ENCODE results near the gene NKAIN2.
"Not testable (repeated sequence)": the region's sequence is repeated elsewhere in the genome, so short reads cannot be mapped to it uniquely, and the experiment has no call there.

NKAIN2 gene

DNA sequence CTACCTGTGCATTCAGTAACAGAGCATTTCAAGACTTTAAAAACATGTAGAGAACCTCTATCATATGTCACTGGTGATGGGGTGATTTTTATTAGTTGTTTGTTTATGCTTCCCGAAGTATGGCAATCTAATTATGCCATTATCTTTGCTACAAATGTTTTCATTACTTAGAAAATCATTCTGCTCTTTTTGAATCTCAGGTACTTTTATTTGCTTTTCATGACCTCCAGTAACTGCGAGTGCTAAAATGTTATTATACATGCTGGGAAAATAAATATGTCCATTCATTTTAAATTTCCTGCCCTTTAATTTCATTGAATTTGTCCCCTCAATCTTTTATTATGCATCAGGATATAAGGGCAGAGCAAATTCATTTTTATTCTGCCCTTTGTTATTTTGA lies 515.7 kb downstream of the NKAIN2 start:
- no peak for DNase-seq (ENCODE audit: low read depth in 2 of 2)

DNA sequence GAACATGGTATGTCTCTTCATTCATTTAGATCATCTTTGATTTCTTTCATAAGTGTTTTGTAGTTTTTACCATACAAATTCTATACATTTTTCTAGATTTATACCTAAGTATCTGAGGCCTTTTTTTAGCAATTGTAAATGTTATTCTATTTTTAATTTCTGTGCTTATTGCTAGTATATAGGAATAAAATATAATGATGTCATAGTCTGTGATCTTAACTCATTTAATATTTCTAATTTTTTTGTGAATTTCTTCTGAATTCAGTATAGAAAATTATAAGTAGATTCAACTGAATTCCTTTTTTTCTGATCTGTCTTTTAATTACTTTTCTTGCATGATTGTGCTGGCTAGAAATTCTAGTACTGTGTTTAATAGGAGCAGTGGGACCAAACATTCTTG lies 520.6 kb downstream of the NKAIN2 start:
- no peak for DNase-seq (ENCODE audit: low read depth in 2 of 2)

DNA sequence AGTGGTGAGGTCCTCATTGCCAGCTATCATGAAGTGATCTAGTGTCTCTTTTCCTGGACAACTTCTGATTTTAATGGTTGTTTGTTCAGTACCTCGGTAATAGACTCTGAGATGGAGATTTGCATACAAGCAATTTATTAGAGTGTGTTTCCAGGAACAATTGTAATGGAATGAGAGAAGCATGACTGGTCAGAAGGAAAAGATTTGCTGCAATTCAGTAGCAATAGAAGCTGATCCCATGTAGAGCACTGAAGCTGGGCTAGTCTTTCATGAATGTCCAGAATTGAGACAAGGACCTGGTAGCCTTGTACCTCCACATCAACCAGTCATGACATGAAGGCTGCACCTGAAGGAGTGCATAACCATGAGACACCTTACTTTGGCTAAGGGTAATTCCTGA lies 526.5 kb downstream of the NKAIN2 start:
- DNase-seq (ENCODE audit: low read depth in 2 of 2), result no peak

DNA sequence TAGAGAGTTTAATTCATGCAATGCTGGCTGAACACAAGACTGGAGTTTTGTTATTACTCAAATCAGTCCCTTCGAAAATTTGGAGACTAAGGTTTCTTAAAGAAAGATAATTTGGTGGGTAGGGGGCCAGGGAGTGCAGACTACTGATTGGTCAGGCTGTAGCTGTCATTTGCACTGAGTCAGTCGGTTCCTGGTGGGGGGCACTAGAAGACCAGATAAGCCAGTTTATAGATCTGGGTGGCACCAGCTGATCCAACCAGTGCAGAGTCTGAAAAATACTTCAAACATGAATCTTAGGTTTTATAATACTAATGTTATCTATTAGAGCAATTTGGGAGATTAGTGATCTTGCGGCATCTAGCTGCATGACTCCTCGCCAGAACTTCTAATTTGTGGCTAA lies 530.7 kb downstream of the NKAIN2 start:
- DNase-seq (ENCODE audit: low read depth in 2 of 2), result no peak

DNA sequence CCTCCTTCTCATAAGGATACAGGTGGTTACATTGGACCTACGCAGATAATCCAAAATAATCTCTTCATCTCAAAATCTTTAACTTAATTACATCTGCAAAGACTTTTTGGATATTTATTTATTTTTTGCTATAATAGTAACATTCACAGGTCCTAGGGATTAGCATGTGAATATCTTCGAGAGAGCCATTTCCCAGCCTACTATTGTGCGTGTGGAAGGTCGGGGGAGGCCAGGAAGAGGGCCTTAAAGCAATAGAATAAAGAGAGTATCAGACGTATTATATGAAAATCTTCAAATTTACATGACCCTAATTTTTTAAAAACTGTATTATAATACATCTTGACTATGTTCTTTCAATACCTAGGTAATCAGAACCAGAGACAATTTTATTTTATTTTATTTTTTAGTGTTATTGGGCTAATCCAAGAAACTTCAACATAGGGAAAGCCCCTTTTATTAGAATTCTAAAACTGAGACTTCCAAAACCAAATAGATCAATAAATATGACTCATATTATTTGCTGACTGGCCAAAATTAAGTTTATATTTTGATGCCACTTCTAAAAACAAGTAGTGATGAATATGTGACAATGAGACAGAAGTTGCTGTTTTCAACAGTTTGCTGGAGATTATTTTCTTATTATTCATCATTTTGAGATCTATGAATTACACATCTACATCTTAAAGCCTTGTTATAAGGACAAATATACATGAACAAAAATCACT lies 536.1 kb downstream of the NKAIN2 start:
- DNase-seq (ENCODE audit: low read depth in 2 of 2), result no peak

DNA sequence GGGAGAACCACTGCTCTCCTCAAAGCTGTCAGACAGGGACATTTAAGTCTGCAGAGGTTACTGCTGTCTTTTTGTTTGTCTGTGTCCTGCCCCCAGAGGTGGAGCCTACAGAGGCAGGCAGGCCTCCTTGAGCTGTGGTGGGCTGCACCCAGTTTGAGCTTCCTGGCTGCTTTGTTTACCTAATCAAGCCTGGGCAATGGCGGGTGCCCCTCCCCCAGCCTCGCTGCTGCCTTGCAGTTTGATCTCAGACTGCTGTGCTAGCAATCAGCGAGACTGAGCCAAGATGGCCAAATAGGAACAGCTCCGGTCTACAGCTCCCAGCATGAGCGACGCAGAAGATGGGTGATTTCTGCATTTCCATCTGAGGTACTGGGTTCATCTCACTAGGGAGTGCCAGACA lies 544.7 kb downstream of the NKAIN2 start:
- not testable (repeated sequence) for DNase-seq (ENCODE audit: low read depth in 2 of 2)

DNA sequence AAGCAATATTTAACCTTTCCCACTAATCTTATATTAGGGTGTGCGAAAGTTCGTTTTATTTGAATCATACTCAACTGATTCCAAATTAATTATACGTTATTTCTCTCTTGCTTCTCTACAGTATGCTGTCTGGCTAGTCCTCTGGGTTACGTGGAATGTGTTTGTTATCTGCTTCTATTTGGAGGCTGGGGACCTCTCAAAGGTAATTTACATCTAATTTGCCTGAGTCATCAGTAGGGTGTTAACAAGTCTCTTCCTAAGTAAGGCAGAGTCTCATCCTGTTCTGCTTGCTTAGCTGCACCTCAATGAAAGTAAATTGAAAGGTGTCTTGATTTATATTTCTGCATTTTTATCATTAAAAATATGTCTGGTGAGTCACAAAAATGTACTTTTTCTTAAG lies 551.5 kb downstream of the NKAIN2 start:
- DNase-seq (ENCODE audit: low read depth in 2 of 2), result no peak

DNA sequence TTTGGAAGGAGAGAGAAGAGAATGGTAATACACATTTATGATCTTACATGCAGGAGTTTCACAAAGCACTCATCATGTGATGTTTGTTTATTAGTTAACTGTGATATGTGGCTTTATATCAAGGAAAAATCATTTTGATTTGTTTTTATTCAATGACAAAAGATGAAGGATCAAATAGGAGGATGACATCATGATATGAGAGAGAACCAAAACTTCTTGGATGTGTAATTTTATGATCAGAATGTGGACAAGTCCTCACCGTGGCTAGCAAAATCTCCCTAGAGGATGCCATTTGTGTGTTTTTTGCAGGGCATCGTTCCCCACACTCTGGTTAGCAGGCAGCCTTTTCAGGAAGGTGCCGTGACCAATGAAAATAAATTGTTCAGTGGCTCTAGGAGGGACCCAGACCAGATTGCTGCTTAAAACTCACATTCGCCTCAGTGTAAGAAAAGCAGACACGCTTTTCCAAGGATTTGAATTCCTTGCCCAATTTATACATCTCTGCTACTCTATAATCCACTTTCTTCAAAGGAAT lies 552.7 kb downstream of the NKAIN2 start:
- DNase-seq (ENCODE audit: low read depth in 2 of 2), result no peak

DNA sequence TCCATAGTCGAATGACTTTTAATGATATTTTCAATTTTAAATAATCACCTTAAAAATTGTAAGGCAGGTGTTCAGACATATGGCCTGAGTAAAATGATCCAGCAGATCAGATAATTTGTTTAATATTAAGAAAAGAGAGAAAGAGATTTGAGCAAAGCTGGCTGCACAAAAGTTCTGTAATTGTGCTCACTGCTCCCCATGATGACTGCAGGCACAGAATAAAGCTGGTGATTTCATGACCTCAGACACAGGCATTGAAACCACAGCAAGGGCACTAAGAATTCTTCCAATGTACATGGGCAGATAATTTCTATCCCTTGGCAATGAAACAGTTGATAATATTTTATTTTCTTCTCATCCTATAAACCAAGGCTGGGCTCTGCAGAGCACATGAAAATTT lies 553.1 kb downstream of the NKAIN2 start:
- DNase-seq (ENCODE audit: low read depth in 2 of 2), result no peak

DNA sequence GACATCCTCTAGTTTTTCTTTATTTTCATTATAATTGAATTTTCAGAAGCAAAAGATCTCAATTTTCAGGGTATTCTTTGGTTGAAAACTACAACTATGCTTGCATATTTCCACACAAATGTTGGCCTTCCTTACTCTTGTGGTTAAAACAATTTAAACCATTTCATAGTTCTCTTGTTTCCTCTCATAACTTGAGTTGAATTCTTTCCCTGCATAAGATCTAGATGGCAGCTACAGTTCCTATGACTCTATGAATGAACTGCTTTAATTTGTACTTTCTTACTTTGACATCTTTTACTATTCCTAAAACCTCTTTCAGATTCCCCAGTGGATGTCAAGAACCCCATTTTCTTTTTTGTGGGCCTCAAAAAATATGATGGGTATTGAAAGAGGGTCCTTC lies 564.5 kb downstream of the NKAIN2 start:
- no peak for DNase-seq (ENCODE audit: low read depth in 2 of 2)

DNA sequence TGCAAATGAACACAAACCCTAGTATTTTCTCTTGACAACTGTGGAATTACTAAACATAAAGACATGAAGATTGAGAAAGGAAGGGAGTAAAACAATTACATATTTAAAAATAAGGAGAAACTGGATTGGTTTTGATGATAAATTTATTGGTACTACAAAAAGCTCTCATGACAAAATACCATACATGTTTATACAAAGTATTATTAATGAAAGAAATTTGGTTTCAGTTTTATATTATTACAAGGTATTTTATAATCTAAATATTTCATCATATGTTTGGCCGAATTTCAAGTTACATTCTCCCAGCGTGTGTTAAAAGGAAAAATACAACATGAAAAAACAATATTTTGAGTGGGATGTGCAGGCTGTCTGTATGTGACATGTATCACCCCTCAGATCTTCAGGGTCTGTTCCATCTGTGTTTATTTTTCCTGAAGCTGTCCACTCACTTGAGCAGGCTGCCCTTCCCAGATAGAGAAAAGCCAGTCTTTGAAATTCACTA lies 568.4 kb downstream of the NKAIN2 start:
- DNase-seq (ENCODE audit: low read depth in 2 of 2), result no peak

DNA sequence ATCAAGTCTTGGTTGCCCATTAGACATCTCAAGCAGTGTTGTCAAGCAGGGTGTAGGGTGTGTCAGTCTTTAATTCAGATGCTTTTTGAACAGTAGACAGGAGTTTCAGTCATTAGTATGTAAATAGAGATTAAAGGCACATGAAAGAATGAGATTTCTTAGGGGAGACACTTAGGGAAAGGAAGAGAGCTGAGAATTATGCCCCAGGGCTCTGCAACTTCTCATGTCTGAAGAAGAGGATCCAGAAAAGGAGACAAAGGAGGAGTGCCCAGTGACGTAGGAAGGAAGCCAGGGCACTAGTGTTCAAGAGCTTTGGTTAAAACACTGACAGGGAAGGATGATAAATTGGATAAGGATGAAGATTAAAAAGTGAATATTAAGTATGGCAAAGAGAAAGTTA lies 569.7 kb downstream of the NKAIN2 start:
- no peak for DNase-seq (ENCODE audit: low read depth in 2 of 2)

DNA sequence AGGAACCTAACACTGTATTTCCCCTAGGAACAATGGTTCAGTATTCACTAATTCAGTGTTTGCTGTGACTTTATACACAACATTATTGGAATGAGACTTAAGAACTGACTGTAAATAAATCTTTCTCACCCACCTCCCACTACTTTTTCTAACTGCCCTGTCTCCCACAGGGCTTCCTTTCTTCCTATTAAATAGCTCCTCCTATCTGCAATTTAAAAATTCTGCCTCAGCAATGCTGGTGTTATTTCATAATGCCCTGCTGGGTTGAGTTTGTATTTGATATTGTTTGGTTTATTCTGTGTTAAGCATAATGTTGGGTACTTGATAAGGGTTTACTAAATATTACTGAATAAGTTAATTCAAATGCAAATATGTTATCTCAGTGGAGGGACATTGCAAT lies 585.5 kb downstream of the NKAIN2 start:
- no peak for DNase-seq (ENCODE audit: low read depth in 2 of 2)

DNA sequence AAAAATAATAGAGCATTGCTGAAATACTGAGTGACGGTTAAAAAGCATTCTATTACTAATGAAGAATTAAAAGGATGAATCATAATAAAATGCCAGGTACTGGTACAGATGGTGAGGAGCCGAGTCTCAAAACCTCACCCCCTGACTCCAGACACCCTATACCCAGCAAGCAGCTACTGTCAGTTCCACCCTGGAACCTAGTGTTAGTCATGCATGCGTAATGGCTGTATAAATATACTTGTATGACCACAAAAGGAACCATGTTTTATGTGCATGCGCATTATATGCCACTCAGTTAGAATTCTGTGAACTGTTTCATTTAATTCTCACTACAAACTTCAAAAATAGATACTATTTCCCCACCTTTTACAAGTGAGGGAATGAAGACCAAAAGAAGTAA lies 589.9 kb downstream of the NKAIN2 start:
- DNase-seq (ENCODE audit: low read depth in 2 of 2), result no peak

DNA sequence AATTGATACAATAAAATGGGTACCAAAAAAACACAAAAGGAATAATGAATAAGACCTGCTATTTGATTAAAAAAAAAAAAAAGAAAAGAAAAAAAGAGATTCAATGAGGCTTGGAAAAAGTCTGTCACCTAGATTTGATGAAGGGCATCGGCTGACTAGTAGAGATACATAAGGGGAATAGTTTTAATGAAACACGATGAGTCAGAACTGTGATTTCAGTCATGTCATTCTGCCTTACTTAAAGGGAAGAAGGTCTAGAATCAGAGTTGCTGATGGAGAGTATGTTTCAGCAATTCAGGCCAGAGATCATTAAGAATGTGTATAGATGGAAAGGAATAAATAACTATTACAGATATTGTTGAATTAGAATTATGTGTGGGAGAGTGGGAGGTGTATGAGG lies 592.7 kb downstream of the NKAIN2 start:
- DNase-seq (ENCODE audit: low read depth in 2 of 2), result no peak

DNA sequence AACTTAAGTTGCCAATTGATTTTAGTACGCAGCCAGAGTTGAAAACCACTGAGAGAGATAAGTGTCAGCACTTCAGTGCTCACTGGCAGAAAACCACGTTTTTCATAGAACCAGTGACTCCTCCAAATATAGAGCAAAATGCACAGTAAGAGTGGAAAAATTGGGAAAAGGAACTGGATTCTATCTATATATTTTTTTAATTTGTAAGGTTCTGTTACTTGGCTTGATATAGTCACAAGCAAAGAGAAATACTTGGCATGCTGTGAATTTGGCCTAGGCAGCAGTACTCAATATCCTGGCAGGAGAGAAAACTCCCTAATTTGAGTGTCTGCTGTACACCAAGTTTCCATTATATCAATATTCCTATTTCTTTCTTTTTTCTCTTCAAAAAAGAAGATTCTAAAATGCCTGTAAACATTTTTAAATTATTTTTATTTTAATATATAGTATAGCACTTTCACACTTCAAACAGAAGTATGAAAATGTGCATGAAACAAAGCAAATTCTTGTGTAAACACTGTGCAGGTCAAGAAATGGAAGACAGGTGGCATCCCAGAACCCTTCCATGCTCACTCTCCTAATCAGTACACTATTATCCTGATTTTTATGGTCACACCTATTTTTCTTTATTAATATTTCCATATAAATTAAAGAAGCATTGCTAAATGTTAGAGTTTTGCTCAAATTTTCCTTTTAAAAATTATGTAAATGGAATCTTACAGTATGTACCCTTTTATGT lies 596.8 kb downstream of the NKAIN2 start:
- DNase-seq (ENCODE audit: low read depth in 2 of 2), result no peak

DNA sequence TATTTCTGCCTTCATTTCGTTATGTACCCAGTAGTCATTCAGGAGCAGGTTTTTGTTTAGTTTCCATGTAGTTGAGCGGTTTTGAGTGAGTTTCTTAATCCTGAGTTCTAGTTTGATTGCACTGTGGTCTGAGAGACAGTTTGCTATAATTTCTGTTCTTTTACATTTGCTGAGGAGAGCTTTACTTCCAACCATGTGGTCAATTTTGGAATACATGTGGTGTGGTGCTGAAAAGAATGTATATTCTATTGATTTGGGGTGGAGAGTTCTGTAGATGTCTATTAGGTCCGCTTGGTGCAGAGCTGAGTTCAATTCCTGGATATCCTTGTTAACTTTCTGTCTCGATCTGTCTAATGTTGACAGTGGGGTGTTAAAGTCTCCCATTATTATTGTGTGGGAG lies 606.8 kb downstream of the NKAIN2 start:
- DNase-seq (ENCODE audit: low read depth in 2 of 2), result not testable (repeated sequence)

DNA sequence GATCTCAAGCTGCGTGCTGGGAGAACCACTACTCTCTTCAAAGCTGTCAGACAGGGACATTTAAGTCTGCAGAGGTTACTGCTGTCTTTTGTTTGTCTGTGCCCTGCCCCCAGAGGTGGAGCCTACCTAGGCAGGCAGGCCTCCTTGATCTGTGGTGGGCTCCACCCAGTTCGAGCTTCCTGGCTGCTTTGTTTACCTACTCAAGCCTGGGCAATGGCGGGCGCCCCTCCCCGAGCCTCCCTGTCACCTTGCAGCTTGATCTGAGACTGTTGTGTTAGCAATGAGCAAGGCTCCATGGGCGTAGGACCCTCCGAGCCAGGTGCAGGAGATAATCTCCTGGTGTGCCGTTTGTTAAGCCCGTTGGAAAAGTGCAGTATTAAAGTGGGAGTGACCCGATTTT lies 609.0 kb downstream of the NKAIN2 start:
- not testable (repeated sequence) for DNase-seq (ENCODE audit: low read depth in 2 of 2)

DNA sequence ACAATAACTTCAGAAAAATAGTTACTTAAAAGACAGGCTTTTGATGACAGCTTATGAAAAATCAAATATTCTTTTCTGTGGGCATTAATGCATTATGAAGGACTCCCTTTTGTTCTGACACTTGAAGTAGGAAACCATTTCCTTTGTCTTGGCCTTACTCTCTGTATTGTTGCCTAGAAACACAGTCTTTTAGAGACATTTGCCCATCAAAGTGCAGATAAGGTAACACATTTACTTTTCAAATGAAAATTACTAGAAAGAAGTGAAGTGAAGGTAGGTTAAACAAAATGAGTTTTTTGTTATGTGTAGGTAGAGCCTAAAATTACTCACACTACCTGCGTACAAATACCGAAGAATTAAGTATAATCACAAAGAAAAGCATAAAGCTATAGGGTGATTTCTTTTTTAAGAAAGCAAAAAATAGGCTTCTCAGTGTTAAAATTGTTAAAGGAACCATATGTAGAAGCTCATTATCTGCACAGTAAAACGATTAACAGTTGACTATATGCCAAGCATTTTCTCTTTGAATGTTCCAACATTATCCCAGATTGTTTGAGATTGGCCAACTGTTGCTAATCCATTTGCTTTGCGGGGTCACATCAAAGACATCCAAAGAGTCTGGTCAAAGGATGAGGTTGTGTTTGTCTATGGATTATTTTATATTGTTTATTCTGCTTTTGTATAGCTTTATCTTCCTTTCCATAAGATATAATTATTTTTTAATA lies 616.6 kb downstream of the NKAIN2 start:
- DNase-seq (ENCODE audit: low read depth in 2 of 2), result no peak

DNA sequence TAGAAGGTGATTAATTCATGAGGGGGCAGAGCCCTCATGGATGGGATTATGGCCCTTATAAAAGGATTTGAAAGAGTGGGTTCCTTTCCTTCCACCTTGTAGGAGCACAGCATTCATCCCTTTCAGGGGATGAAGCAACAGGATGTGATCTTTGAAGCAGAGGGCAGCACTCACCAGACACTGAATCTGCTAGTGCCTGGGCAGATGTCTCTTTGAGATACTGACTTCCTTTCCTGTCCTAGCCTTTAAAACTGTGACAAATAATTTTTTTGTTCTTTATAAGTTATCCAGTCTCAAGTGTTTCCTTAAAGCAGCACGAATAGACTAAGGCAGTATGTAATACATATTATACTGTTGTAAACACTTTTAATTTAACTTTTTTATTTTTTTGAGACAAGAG lies 620.0 kb downstream of the NKAIN2 start:
- DNase-seq (ENCODE audit: low read depth in 2 of 2), result no peak

DNA sequence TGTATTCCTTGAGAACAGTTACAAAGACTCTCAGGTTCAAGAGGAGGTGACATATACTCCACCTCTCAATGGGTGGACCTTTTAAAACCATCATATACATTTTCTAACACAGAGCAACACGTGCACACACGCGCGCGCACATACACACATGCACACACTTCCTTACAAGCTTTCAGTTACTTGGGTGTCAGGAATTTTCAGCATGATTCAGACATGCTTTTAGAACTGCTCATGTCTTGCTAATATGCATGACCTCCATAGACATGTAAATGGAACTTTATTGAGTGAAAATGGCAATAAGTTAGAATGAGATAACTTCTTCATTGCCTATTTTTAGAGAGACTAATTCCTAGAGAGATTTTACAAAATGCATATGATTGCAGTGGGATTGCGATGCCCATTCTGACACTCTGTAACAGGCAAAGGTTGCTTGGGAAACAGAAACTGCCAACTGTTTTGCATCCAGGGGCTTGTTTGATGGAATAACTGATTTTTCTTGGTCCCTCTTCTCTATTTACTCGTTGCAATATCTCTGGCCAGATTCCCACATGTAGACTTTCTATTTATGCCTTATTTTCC lies 627.2 kb downstream of the NKAIN2 start:
- DNase-seq (ENCODE audit: low read depth in 2 of 2), result no peak

DNA sequence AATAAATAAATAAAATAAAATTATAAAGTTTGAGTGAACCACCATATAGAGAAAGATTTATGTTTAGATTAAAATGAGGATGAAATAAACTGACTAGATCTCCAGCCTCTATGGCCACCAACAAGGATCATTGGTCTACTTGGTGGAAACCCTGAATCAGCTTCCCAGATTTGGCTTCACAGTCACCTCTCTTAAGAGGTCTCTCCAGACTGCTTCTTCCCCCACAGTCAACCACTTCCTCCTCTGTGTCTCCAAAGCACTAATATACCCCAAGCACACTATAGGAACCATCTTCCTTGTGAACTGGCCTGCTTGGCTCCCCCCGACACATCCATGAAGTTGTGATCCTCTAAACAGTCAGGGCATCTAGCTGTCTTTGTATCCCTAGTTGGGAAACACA lies 629.0 kb downstream of the NKAIN2 start:
- no peak for DNase-seq (ENCODE audit: low read depth in 2 of 2)

Data from activated CD4-positive, alpha-beta T cell treated with anti-CD3 and anti-CD28 coated beads for 24 hours (primary cell).